ENCODE measurements around the gene HERC6.

GRCh38 chr4:88489100-88489761 lies 110.6 kb downstream of the HERC6 start:
- no peak for TF ChIP-seq CTCF (IDR thresholded peaks at IDR 0.05)
- no peak for TF ChIP-seq POLR2A (IDR thresholded peaks at IDR 0.05)
- TF ChIP-seq EP300 (IDR thresholded peaks at IDR 0.05): no peak
- no peak for TF ChIP-seq POLR2AphosphoS5 (IDR thresholded peaks at IDR 0.05)

All from sigmoid colon (tissue), 4 donors.